Measurements from ENCODE around the gene FPGS.
A peak's percentile ranks its signal among the peaks of the same experiment; 100 is the strongest.

The FPGS gene

GRCh38 chr9:127762111-127762676 is 40.5 kb upstream of the FPGS start:
- no peak for TF ChIP-seq CTCF (IDR thresholded peaks at IDR 0.05)
- DNase-seq, result no peak
- H3K4me1 Mint-ChIP-seq, result peaks cover 56% of the 10 kb centered on the region
- H3K4me3 Mint-ChIP-seq, result peak overlapping the region; percentile 4
- peaks cover 33% of the 10 kb centered on the region for H3K27me3 Mint-ChIP-seq (ENCODE audit: low read depth, poor library complexity)
- H3K9me3 Mint-ChIP-seq, result no peaks in the 10 kb centered on the region
- H3K36me3 Mint-ChIP-seq (ENCODE audit: low read depth), result no peaks in the 10 kb centered on the region
- no peak overlapping the region for H3K27ac Mint-ChIP-seq

GRCh38 chr9:127763918-127764384 is 38.7 kb upstream of the FPGS start:
- H3K9me3 Mint-ChIP-seq, result no peaks in the 10 kb centered on the region
- no peak overlapping the region for H3K4me3 Mint-ChIP-seq
- no peaks in the 10 kb centered on the region for H3K36me3 Mint-ChIP-seq (ENCODE audit: low read depth)
- DNase-seq, result peak; percentile 31
- no peak for TF ChIP-seq CTCF (IDR thresholded peaks at IDR 0.05)
- H3K4me1 Mint-ChIP-seq, result peaks cover 68% of the 10 kb centered on the region
- peaks cover 20% of the 10 kb centered on the region for H3K27me3 Mint-ChIP-seq (ENCODE audit: low read depth, poor library complexity)
- H3K27ac Mint-ChIP-seq, result peak overlapping the region; percentile 48

- H3K27ac Mint-ChIP-seq, result peak overlapping the region; percentile 58
- H3K4me1 Mint-ChIP-seq, result peaks cover 78% of the 10 kb centered on the region
- H3K9me3 Mint-ChIP-seq, result no peaks in the 10 kb centered on the region
- H3K27me3 Mint-ChIP-seq (ENCODE audit: low read depth, poor library complexity), result peaks cover 19% of the 10 kb centered on the region
- H3K36me3 Mint-ChIP-seq (ENCODE audit: low read depth), result no peaks in the 10 kb centered on the region
- TF ChIP-seq CTCF (IDR thresholded peaks at IDR 0.05), result no peak
- H3K4me3 Mint-ChIP-seq, result no peak overlapping the region
- DNase-seq, result no peak
These were observed 37.3 kb upstream of the FPGS start for GRCh38 chr9:127765418-127765817.

GRCh38 chr9:127767410-127767809 is 35.3 kb upstream of the FPGS start:
- Mint-ChIP-seq H3K36me3 (ENCODE audit: low read depth) (no peaks in the 10 kb centered on the region), H3K27ac (peak overlapping the region; percentile 72), H3K9me3 (no peaks in the 10 kb centered on the region), H3K4me3 (no peak overlapping the region), H3K4me1 (peaks cover 71% of the 10 kb centered on the region), H3K27me3 (ENCODE audit: low read depth, poor library complexity) (peaks cover 16% of the 10 kb centered on the region)
- no peak for TF ChIP-seq CTCF (IDR thresholded peaks at IDR 0.05)
- no peak for DNase-seq

- Mint-ChIP-seq H3K36me3 (ENCODE audit: low read depth) (no peaks in the 10 kb centered on the region), H3K27me3 (ENCODE audit: low read depth, poor library complexity) (peaks cover 15% of the 10 kb centered on the region), H3K4me3 (peak overlapping the region; percentile 18), H3K27ac (peak overlapping the region; percentile 90), H3K9me3 (no peaks in the 10 kb centered on the region), H3K4me1 (peaks cover 66% of the 10 kb centered on the region)
- peak; percentile 73 for DNase-seq
- TF ChIP-seq CTCF (IDR thresholded peaks at IDR 0.05), result no peak
These were observed 34.8 kb upstream of the FPGS start for GRCh38 chr9:127767909-127768331.

GRCh38 chr9:127768698-127769097 is 34.0 kb upstream of the FPGS start:
- TF ChIP-seq CTCF (IDR thresholded peaks at IDR 0.05), result no peak
- DNase-seq, result no peak
- H3K4me1 Mint-ChIP-seq, result peaks cover 58% of the 10 kb centered on the region
- H3K36me3 Mint-ChIP-seq (ENCODE audit: low read depth), result no peaks in the 10 kb centered on the region
- no peaks in the 10 kb centered on the region for H3K9me3 Mint-ChIP-seq
- H3K27me3 Mint-ChIP-seq (ENCODE audit: low read depth, poor library complexity), result peaks cover 17% of the 10 kb centered on the region
- H3K4me3 Mint-ChIP-seq, result peak overlapping the region; percentile 7
- peak overlapping the region; percentile 90 for H3K27ac Mint-ChIP-seq
